GM12891 (cell line): ENCODE data around the gene CMTM6.

Experiments used
- PAX5 ChIP-seq: IDR thresholded peaks from 2 replicates; pipeline ENCODE4 v1.6.1; 2011; ENCODE audit warnings: low read length, moderate library complexity, mild to moderate bottlenecking; ENCODE audit not compliant: insufficient read depth, severe bottlenecking
- POLR2A ChIP-seq: IDR thresholded peaks from 2 replicates; pipeline ENCODE4 v1.6.1; 2011; ENCODE audit warnings: low read depth, low read length, control low read depth
- POLR2AphosphoS5 ChIP-seq: IDR thresholded peaks from 2 replicates; pipeline ENCODE4 v1.6.1; 2011; ENCODE audit warnings: low read depth, low read length, control low read depth
- SPI1 ChIP-seq: IDR thresholded peaks from 2 replicates; pipeline ENCODE4 v1.6.1; 2011; ENCODE audit warnings: low read depth, low read length, control low read depth
- TAF1 ChIP-seq: IDR thresholded peaks from 2 replicates; pipeline ENCODE4 v1.6.1; 2011; ENCODE audit warnings: low read depth, low read length, control low read depth

GRCh38 chr3:32443478-32443877 lies 59.2 kb downstream of the CMTM6 start:
- TF ChIP-seq POLR2AphosphoS5 = no peak
- TF ChIP-seq POLR2A = no peak
- no peak for TF ChIP-seq SPI1
- no peak for TF ChIP-seq TAF1
- no peak for TF ChIP-seq PAX5
